A549 (cell line): ENCODE data around the gene ZNF892.

Source experiments
- CBX8 ChIP-seq: fragments of 200-600 bp; sonication (generic); IDR thresholded peaks from 2 replicates; pipeline ENCODE4 v1.6.1; 2016
- CEBPB ChIP-seq, 2 experiments: fragments of >200 bp in 1 of 2; sonication (Bioruptor Twin) in 1 of 2; formaldehyde crosslinking in 1 of 2; IDR thresholded peaks; 2 replicates each; pipeline ENCODE4 v1.6.1; 2012 to 2016
- POLR2A ChIP-seq: IDR thresholded peaks from 2 replicates; pipeline ENCODE4 v1.6.1; 2012; ENCODE audit warnings: mild to moderate bottlenecking, low read length
- RAD21 ChIP-seq, 2 experiments: fragments of >200 bp in 1 of 2; sonication (Bioruptor Twin) in 1 of 2; formaldehyde crosslinking in 1 of 2; IDR thresholded peaks in 1 of 2; conservative IDR thresholded peaks in 1 of 2; 2 replicates in 1 of 2; 3 replicates in 1 of 2; pipeline ENCODE4 v1.6.1; 2012 to 2018; ENCODE audit warnings: inconsistent platforms in 1 of 2
- RNF2 ChIP-seq: fragments of 200-600 bp; sonication (generic); IDR thresholded peaks from 2 replicates; pipeline ENCODE4 v1.6.1; 2016; ENCODE audit warnings: low read depth, mild to moderate bottlenecking, antibody characterized with exemption, moderate library complexity, borderline replicate concordance
- ZSCAN20 ChIP-seq: fragments of 250-450 bp; sonication (Bioruptor Pico); IDR thresholded peaks from 2 replicates; pipeline ENCODE4 v1.8.0; 2022; ENCODE audit warnings: mild to moderate bottlenecking, moderate library complexity
- TF ChIP-seq, protein P1 (sequence below): fragments of >200 bp; sonication (Bioruptor Twin); formaldehyde crosslinking; IDR thresholded peaks from 3 replicates; pipeline ENCODE4 v1.5.1; 2016
- TF ChIP-seq, protein P2 (sequence below): fragments of 200-600 bp; sonication (generic); IDR thresholded peaks from 2 replicates; pipeline ENCODE4 v1.6.1; 2016; ENCODE audit warnings: antibody characterized with exemption, mild to moderate bottlenecking, moderate library complexity
- TF ChIP-seq, protein P3 (sequence below): fragments of 250-450 bp; sonication (Bioruptor Pico); IDR thresholded peaks from 2 replicates; pipeline ENCODE4 v1.5.0; 2020; ENCODE audit warnings: low read depth, mild to moderate bottlenecking, moderate library complexity

DNA sequence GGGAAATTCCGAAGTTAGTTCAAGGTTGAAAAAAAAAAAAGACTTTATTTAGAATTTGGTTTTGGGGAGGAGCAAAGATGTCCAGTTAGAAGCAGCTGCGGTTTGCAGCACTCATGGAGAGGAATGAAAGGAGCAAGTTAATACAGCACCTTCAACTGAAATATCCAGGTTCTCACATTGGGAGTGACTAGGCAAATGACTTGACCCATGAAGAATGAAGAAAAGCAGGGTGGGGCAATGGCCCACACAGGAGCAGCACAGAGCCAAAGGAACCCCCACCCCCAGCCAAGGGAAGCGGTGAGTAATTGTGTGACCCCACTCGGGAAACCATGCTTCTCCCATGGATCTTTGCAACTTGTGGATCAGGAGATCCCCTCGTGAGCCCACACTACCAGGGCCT lies 32.8 kb downstream of the ZNF892 start:
- TF ChIP-seq, protein P1, sequence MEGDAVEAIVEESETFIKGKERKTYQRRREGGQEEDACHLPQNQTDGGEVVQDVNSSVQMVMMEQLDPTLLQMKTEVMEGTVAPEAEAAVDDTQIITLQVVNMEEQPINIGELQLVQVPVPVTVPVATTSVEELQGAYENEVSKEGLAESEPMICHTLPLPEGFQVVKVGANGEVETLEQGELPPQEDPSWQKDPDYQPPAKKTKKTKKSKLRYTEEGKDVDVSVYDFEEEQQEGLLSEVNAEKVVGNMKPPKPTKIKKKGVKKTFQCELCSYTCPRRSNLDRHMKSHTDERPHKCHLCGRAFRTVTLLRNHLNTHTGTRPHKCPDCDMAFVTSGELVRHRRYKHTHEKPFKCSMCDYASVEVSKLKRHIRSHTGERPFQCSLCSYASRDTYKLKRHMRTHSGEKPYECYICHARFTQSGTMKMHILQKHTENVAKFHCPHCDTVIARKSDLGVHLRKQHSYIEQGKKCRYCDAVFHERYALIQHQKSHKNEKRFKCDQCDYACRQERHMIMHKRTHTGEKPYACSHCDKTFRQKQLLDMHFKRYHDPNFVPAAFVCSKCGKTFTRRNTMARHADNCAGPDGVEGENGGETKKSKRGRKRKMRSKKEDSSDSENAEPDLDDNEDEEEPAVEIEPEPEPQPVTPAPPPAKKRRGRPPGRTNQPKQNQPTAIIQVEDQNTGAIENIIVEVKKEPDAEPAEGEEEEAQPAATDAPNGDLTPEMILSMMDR = no peak
- TF ChIP-seq, protein P2, sequence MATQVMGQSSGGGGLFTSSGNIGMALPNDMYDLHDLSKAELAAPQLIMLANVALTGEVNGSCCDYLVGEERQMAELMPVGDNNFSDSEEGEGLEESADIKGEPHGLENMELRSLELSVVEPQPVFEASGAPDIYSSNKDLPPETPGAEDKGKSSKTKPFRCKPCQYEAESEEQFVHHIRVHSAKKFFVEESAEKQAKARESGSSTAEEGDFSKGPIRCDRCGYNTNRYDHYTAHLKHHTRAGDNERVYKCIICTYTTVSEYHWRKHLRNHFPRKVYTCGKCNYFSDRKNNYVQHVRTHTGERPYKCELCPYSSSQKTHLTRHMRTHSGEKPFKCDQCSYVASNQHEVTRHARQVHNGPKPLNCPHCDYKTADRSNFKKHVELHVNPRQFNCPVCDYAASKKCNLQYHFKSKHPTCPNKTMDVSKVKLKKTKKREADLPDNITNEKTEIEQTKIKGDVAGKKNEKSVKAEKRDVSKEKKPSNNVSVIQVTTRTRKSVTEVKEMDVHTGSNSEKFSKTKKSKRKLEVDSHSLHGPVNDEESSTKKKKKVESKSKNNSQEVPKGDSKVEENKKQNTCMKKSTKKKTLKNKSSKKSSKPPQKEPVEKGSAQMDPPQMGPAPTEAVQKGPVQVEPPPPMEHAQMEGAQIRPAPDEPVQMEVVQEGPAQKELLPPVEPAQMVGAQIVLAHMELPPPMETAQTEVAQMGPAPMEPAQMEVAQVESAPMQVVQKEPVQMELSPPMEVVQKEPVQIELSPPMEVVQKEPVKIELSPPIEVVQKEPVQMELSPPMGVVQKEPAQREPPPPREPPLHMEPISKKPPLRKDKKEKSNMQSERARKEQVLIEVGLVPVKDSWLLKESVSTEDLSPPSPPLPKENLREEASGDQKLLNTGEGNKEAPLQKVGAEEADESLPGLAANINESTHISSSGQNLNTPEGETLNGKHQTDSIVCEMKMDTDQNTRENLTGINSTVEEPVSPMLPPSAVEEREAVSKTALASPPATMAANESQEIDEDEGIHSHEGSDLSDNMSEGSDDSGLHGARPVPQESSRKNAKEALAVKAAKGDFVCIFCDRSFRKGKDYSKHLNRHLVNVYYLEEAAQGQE = no peak
- TF ChIP-seq RAD21 (conservative IDR thresholded peaks at IDR 0.05 in 1 of 2, IDR thresholded peaks at IDR 0.05 in 1 of 2) (no peak), CBX8 (no peak), POLR2A (no peak), CEBPB (IDR thresholded peaks at IDR 0.05) (no peak), ZSCAN20 (CRISPR knock-in tag) (no peak), RNF2 (no peak)
- TF ChIP-seq, protein P3, sequence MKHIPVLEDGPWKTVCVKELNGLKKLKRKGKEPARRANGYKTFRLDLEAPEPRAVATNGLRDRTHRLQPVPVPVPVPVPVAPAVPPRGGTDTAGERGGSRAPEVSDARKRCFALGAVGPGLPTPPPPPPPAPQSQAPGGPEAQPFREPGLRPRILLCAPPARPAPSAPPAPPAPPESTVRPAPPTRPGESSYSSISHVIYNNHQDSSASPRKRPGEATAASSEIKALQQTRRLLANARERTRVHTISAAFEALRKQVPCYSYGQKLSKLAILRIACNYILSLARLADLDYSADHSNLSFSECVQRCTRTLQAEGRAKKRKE (CRISPR knock-in tag) = no peak
